HG02678 (cell line): ENCODE measurements around the gene POLRMT.

Source experiments
- ATAC-seq: cut with Tn5 transposase; IDR thresholded peaks from one replicate; pipeline ENCODE4 v1.9.1; 2021; ENCODE audit warnings: mild to moderate bottlenecking, moderate library complexity; ENCODE audit not compliant: unreplicated experiment

Gene POLRMT

GRCh38 chr19:663682-664117 is 30.4 kb upstream of the POLRMT start:
- ATAC-seq, result no peak

GRCh38 chr19:662962-663681 is 29.8 kb upstream of the POLRMT start, which contains the start of gene RNF126:
TSS of gene RNF126 (minus strand) at chr19:663214. CDS start at chr19:663121, 93 bp downstream.
- peak; percentile 71 for ATAC-seq

DNA sequence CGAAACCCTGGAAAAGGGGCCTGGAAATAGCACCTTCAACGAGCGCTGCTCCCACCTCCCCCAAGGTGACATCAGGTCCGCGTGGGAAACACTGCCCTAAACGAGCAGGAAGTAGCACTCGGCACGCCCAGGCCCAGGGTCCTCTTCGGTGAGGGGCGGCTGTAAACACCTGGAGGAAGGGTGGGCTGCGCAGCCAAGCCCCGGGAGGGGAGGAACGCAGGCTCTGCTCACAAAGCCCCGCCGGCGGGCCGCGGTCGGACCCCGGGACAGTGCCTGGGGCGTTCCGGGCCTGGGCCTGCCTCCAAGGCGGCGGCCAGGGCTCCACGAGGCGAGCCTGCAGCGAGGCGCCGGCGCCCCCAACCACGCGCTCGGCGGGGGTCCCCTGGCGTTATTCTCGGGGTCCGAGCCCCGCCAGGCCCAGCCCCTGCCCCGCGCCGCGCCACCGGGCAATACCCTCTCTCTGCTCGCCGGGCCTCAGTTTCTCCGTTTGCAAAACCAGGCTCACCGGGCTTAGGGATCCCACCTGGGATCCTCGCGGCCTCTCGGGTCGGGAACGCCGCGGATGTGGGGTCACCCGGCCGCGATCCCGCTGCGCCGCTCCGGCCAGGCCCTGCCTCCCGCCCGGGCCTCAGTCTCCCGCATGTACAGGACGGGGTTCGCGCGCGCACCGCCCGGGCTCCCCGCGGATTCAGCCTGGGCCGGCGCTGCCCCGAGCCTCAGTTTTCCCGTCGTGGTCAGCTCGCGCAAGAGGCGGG is 29.0 kb upstream of the POLRMT start:
- peak; percentile 4 for ATAC-seq

DNA sequence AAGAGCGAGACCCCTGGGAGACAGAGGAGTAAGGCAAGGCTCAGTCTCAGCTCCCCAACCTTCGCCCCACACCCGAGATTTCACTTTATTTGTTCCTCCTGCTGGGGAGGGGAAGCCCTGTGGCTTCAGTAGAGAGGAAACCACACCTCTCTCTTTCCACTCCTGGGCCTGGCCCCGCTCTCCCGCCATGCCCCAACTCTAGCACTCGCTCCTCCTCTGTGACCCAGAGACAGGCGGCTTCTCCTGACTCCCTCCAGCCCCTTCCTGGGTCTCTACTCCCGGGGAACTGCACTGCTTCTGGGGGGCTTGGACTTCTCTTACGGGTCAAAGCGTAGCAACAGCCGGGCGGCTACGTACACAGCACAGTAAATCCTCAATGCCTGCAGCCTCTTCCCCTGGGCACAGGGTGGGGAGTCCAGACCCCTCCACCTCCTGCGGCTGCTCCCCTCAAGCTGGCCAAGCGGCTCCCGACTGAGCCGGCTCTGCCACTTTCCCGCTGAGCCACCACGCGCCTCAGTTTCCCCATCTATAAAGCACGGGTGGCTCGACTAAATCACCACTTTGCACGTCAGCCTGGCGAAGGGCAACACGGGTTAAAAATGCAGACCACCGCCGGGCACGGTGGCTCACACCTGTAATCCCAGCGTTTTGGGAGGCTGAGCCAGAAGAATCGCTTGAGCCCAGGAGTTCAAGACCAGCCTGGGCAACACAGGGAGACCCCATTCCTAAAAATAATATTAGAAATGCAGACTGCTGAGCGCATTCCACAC is 28.3 kb upstream of the POLRMT start:
- peak; percentile 30 for ATAC-seq

DNA sequence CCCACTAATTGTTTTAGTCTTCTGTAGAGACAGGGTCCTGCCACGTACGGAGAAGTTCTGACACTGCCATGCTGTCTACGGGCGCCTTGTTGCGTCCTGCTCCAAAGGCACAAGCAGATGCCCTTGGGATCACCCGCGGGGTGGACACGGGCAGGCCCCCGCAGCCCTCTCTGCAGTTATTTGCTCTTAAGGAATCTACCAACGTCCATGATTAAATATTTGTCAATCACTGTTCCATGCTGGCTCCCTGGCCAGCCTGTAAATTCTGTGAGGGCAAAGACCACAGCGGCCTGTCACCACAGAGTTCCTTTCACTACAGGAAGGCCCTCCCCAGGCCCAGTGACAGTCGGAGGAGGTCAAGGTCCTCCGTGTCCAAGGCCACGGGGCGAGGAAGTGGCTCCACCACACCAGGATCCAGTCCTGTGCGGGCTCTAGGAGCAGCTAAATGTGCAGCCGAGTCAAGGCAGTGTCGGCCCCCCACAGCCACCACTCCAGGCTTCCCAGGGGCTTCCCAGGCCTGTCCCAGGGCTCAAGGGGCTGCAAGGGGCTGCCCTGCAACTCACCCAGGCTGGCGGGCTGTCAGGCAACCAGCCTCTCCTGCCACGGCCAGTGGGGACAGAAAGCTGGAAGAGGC is 27.6 kb upstream of the POLRMT start:
- ATAC-seq, result no peak

DNA sequence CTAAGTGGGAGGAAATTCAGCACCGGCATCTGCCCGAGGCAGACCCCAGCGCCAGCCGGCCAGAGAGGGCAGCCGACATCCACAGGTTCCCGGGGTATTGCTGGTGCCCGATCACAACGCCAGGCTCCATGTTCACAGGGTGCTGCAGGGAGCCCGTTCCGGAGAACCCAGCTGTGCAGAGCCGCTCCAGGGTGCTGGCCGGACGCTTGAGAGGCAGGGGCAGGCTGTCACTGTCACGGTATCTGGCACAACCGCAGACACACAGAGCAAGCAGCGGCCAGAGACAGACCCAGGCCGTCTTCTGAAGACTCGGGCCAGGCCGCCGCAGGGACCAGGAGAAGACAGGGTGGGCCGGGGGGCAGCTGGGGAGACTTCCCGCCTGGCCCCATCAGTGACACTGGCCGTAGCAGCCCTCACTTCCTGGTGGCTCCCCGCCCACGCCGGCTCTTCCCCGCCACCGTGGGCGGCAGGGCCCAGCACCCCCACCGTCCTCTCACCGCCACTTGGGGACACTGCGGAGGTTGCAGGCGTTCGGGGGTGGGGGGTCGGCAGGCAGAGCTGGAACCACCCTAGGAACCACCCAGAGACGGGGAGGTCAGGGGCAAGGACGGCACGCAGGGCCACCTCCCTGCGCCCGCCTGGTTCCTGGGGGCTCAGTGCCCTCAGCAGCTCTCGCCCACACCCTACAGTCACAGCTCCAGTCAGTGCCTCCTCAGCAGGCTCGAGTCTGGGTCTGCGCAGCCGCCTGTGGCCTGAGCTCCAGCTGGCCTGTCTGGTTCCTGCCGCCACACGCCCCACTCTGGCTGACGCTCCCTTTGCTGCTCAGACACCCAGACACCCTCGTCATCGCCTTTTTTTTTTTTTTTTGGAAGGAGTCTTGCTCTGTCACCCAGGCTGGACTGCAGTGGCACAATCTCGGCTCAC is 25.8 kb upstream of the POLRMT start:
- no peak for ATAC-seq

DNA sequence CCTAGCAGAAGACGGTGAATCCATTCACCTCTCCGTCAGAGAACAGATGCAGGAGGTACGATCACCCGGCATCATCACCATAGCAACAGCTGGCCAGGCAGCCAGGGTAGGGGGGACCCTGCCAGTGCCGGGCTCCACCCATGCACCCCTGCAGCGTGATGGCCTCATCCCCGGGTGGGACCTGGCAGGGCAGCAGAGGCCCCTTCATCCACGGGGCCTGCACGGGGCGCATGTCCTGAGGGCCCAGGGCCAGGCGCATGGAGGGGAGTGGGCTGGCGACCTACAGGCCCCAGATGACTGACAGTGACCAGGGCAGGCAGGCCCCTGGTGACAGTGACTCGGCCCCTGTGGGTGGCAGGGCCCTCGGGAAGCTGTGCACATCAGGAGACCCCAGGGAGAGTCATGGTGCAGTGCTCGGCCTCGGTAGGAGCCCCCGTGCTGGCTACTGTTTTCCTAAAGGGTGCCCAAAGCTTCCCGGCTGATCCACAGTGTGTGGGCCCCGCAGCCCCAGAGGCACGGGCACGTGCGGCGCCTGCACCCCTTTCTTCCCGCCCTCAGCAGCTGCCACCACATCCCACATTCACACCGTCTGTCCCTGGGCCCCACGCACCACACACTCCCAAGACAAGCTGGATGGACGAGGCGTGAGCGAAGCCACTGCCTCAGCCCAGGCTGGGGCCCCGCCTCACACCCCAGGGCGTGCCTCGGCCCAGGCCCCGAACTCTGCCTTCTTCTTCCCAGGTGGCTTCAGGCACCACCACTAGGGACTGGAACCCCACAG is 24.9 kb upstream of the POLRMT start:
- no peak for ATAC-seq

DNA sequence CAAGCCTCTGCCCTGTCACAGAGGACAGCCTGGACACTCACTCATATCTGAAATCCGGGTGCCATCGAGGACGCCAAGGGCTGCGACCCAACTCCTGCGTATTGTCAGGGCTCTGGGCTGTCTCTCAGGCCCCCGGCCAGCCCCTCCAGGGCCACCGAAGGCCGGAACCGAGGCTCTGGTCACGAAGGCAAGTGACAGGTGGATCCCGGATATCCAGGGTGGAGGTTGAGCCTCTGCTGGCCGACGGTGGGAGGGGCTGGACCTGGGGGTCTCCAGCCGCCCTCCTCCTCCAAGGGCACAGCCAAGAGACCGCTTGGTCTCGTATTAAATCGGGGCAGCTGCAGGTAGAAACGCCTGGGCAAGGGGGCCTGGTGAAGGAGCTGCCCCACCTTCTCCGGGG is 24.3 kb upstream of the POLRMT start:
- no peak for ATAC-seq

DNA sequence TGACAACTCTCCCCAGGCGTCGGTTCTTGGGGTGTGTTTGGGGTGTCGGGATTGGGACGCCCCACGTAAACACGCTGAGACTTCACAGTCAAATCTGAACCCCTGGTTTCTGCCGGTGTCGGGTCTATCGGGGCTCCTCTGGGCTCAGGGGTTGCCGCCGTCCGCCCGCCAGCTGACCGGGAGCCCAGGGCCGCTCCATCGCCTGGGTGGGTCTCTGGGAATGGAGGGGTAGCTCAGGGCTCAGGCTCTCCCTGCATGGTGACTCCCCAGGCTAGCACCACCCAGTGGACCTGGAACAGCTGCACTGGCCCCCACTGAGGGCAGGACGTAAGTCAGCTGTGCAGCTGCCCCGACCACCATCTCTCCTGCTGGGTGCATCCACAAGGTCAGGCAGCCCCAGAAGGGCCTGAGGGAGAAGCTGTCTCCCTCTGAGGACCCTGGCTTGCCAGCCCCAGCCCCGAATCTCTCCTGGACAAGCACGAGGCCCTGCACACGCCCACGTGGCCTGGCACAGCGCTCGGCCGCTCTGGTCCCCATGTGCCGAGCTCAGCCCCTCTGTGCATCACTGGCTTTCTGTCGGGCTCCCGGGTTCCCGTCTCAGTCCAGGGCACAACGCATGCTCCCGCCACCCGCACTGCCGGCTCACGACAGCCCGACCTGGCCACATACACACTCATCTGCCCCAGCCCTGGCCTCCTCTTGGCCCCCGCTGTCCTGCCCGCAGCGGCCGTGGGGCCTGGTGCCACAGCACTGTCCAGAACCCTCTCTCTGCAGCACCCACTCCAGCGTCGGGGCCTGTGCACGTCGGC is 23.6 kb upstream of the POLRMT start:
- ATAC-seq, result no peak

DNA sequence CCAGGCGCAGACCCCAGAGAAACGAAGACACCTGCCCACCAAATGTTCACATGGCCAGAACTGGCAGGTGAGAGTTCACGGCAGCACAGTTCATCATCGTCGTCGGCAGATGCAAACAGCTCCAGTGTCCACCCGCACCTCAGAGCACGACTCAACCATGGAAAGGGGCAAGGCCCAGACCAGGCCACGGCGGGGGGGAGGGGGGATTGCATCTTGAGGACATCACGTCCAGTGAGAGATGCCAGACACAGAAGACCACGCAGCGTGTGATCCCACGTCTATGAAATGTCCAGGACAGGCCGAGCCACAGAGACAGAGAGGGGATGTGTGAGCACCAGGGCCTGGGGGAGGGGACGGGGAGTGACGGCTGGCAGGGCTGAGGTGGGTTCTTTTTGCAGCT is 22.4 kb upstream of the POLRMT start:
- ATAC-seq, result no peak

DNA sequence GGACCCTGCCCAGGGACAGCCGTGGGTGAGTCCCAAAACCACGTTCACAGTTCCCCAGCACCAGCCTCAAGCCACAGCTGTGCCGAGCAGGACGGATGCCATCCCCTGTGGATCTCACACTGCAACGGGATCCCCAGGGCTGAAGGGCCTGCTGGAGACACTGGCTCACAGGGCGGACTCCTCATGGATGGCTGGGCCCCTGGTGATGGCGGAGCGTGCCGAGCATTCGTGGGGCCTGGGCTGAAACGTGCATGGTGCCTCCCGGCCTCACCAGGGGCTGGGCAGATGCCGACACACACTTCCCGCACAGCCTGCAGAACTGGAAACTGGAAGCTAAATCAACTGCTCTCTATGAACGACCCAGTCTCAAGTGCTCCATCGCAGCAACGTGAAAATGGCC is 20.1 kb upstream of the POLRMT start:
- no peak for ATAC-seq

DNA sequence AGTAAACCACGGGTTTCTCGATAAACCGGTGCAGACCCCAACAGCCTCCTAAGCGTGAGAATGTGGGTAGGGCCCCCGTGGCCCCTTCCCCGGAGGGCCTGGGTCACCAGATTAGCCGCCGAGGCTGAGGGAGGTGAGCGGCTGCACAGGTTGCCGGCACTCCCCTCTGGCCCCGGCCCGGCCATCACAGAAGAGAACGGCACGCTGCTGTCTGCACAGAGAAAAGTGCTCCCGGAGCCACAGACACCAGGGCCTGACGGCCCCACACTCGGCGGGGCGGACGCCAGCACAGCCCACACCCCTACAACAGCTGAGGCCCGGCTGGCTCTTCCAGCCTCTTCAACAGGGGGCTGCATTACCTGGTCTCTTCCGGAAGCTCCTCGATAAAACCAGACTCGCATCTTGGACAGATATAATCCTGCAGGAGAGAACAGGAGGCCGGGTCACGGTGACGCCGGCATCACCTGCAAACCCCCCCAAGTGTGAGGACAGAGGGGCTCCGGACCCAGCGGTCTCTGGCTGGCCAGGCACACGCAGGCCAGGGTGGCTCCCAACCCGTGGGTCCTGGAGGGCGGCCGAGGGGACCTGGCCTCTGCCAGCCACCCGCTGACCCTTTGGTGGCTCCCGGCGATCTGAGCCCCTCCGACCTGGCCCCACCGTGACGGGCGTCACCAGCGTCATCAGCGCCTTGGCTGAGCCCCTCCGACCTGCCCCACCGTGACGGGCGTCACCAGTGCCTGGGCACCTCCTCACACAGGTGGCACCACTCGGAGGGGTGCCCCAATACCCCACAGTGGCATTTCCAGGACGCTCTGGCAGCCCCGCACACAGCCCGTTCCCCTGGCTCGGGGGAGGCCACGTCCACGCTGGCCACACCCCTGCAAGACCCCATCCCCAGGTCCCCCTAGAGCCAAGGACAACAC is 19.4 kb upstream of the POLRMT start:
- ATAC-seq, result no peak

DNA sequence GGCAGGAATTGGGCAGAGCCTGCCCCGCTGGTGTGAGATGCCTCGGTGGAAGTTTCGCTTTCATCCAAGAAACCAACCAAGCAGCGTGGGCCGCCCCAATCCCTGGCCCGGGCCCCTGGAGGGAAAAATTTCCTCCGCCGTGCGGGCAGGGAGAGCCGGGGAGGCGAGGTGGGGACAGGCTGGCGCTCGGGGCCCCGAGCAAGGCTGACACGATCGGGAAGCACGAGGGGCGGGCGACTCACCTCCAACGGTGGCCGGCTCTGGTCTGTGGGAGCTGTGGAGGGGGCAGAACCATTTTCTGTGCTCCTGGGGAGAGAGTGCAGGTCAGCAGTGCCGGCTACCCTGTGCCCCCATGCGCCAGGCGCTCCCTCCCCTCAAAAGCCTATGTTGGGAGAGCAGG is 18.7 kb upstream of the POLRMT start:
- no peak for ATAC-seq

DNA sequence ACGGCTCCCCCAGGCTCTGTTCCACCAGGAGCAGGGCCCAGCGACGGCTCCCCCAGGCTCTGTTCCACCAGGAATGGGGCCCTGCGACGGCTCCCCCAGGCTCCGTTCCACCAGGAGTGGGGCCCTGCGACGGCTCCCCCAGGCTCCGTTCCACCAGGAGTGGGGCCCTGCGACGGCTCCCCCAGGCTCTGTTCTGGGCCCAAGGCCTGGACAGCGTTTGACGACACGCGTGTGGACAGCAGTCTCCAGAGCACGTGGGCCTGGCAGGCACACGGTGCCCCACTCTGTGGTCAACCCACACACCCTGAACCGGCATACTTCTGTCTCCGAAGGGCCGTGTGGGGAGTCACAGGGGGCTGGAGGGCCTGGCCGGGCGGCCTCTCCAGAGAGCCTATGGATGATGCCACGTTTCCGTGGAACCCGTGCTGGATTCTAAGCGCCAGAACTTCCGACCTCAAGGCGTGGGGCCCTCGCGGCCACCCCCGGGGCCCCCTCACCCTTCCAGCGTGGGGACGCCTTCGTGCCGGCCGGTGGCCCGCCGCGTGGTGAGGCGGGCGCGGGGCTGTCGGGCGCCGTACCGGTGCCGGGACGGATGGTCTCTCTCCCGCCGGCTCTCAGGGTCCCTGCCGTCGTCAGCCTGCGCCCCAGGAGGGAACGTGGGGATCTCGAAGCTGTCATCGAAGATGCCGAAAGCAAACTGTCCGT is 17.9 kb upstream of the POLRMT start:
- ATAC-seq, result no peak

- ATAC-seq, result no peak
Measured at GRCh38 chr19:650121-650520, 16.8 kb upstream of the POLRMT start.

DNA sequence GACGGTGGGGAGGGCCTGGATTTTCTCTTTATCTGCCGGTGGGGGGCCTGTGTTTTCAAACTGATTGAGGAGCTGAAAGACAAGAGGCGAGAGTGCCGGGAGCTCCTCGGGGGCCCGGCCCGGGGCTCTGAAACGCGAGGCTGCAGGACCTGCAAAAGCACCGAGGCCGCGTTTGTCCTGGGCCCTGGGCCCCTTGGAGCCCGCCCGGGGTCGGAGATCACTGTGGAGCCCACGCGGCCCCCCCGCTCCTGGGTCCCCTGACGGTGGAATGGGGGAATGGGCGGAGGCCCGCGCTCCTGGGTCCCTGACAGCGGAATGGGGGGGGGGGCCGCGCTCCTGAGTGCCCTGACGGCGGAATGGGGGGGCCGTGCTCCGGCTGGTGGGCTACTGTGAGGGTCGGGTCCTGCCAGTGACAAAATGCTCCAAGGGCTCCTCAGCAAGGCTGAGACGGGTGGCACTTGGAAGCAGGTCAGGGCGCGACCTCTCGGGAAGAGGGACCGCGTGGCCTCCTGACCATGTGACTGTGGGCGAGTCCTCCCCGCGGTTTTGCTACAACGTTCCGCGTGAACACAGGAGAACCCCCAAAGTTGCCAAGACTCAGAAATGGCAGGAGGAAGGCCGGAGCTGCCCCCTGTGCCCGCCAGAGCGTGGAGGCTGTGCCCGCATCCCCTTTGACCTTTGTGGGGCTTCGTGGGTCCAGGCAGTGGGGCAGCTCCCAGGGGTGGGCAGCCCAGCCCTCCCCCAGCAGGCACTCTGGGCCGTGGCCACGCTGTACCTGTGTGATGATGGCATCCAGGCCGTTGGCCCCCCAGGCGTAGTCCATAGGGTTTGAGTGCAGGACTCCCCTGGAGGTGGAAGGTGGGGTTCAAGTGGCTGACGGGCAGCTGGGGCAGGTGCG is 15.8 kb upstream of the POLRMT start:
- ATAC-seq, result no peak
